NT2/D1 (cell line): ENCODE results near the gene RTCB.

Experiments
- SUZ12 ChIP-seq: IDR thresholded peaks from 2 replicates; pipeline ENCODE4 v1.6.1; 2011; ENCODE audit not compliant: insufficient read length, insufficient read depth; ENCODE audit errors: extremely low read depth
- YY1 ChIP-seq: IDR thresholded peaks from 2 replicates; pipeline ENCODE4 v1.6.1; 2011; ENCODE audit not compliant: insufficient read length, insufficient read depth
- ZNF274 ChIP-seq: IDR thresholded peaks from 2 replicates; pipeline ENCODE4 v1.6.1; 2011; ENCODE audit warnings: mild to moderate bottlenecking, low read depth, low read length

DNA sequence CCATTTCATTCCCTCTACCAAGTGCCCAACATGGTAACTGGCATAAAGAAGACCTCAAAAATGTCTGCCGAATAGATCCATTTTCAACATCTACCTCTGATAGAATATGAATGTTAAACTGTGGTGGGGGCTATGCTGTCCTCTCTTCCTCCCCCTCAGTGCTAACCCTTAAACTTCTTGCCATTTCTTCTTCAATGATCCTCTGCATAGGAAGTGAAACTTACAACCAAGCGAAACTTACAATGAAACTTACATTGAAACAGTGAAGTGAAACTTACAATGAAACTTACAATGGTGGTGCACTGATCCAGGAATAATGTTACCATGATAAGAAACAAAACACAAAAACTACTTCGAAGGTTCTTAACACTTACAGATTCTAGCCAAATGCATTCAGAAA lies 4.7 kb downstream of the RTCB start:
- no peak for TF ChIP-seq YY1
- TF ChIP-seq SUZ12: no peak
- no peak for TF ChIP-seq ZNF274
